Measurements from ENCODE around the gene ITPRIP.

DNA sequence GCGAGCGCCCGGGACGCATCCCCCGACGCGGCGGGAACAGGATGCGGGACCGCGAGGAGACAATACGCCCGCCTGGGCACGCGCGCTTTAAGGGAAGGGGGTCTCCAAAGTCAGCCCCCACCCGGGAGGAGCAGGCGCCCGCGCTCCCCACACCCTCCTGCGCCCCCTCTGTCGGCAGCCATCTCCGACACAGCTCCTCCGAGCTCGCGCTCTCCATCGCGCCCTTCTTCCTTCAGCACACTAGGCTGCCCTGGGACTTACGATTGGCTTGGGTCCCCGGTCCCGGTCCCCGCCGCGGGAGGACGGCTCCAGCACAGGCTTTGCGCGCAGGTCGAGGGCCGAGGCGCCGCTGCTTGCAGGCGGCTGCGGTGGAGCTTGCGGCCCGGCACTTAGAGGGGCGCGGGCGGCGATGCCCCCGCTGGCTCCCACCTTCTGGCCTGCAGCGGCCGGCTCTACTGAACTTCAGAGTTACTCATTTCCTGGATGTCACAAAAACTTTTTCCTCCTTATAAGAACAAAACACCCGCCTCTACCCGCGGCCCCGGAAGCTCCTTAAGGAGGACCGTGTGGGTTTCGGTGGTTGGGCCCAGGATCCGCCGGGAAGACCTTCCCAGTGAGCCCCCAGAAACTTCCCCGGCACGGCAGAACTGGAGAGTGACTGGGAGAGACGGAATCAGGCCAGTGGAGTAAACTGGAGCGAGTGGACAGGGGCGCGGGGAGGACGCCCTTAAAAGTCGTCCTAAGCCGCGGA is at the start of gene ITPRIP:
- TF ChIP-seq, protein P1, sequence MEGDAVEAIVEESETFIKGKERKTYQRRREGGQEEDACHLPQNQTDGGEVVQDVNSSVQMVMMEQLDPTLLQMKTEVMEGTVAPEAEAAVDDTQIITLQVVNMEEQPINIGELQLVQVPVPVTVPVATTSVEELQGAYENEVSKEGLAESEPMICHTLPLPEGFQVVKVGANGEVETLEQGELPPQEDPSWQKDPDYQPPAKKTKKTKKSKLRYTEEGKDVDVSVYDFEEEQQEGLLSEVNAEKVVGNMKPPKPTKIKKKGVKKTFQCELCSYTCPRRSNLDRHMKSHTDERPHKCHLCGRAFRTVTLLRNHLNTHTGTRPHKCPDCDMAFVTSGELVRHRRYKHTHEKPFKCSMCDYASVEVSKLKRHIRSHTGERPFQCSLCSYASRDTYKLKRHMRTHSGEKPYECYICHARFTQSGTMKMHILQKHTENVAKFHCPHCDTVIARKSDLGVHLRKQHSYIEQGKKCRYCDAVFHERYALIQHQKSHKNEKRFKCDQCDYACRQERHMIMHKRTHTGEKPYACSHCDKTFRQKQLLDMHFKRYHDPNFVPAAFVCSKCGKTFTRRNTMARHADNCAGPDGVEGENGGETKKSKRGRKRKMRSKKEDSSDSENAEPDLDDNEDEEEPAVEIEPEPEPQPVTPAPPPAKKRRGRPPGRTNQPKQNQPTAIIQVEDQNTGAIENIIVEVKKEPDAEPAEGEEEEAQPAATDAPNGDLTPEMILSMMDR (IDR thresholded peaks at IDR 0.05; ENCODE audit: poor library complexity) = no peak
- no peak for TF ChIP-seq EZH2 (IDR thresholded peaks at IDR 0.05; ENCODE audit: borderline replicate concordance)
